TTC549 (cell line): ENCODE results near the gene ZNF492.
"Not testable (repeated sequence)": the region's sequence is repeated elsewhere in the genome, so short reads cannot be mapped to it uniquely, and the experiment has no call there.

Experiments
- FAIRE-seq: peaks from 2 replicates; lab custom pipeline; 2012; peaks lifted over from hg19 to GRCh38; lab: Jason Lieb, UNC

ZNF492 gene

DNA sequence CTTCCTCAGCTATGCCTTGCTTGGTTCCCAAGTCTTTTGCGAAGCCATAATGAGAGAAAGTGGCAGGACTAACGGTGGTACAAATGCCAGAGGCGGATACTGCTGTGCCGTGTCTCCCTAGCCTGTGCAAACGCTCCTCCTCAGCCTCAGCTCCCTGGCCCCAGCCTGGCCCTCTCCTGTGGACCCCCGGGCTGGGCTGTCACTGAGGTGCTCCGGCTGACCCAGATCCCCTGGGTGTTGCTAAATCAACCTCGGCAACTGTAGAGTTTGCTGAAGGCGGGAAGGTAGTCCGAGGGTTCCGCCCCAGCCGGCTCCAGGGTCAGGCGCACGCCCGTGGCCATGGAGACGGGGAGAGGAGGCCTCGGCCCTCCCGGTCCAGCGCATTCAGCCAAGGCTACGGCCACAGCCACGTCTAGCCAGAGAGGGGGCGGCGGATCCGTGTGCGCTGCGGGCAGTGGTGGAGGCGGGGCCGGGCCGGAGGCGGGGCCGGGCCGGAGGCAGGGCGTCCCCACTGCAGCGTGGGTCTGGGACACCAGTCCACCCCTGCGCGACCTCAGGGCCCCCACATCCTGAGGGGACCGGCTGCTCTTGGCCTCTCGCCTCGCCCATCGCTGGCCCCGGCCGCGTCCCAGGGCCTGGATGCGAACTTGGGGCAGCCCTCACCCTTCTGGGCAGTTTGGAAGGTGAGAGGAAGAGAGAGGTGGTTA is 16.4 kb upstream of the ZNF492 start:
- no peak for FAIRE-seq

DNA sequence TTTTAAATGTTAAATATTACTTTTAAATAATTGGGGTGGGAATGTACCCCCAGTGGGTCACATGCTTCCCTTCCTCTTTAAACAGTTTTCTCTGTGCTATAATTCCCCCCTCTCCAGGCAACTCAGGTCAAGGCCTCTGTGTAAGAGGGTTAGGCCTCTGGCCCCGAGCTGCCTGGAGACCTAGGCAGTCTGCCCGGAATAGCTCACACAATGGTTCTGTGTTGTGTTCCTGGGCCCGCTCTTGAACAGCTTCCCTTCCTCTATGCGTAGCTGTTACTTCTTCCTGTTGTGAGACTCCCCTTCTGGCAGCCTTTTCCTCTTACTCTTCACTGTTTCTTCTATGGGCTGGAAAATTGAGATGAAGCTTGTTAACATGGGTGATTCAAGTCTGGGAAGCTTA is 14.8 kb upstream of the ZNF492 start:
- FAIRE-seq = no peak

DNA sequence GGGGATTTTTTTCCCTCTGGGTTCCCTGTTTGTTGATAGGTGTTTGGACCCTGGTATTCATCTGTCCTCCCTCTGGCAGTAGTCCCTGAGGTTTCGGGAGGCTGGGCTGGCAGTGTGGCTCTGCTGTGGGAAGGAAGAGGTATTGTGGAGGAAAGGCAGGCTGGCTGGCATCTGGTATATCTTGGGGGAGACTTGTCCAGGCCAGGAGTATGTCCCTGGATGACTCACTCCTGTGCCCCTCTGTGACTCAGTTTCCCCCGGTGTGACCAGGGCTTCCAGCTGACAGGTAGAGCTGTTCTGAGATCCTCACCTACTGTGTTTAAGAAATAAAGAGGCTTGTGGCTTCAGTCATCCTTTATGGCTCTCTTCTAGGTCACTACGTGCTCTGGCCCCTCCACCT is 14.2 kb upstream of the ZNF492 start:
- no peak for FAIRE-seq

DNA sequence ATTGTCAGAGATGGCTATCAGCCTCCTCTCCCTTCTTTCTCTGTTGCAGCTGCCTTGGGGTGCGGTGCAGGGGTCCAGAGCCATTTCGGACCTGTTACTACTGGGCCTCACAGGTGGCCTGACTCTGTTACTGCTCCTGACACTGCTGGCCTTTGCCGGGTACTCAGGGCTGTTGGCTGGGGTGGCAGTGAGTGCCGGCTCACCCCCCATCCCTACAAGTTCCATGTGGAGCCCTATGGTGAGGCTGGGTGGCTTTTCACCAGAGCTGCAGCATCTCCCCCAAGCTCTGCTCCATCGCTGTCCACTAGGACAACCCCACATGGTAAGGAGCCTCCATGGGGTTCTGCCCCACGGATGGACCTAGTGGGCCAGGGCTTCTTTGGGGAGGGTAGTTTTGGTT is 13.7 kb upstream of the ZNF492 start:
- no peak for FAIRE-seq

DNA sequence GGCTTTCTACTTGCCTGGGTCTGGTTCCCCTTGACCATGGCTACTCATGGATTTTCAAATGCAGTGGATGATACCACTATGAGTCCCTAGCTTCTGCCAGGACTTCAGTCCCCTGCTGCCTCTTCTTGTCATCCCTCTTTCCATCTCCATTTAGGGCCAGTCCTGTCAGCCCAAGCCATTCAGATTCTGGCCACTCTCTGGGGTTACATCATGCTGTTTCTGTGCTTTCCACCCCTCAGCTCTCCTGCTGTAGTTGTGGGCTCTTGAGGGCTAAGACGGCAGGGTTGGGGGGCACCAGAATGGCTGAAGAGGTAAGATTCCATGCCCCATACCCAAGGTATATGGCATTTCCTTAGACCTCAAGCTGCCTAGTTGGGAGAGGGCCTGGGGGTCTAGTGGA is 13.2 kb upstream of the ZNF492 start:
- FAIRE-seq = no peak

DNA sequence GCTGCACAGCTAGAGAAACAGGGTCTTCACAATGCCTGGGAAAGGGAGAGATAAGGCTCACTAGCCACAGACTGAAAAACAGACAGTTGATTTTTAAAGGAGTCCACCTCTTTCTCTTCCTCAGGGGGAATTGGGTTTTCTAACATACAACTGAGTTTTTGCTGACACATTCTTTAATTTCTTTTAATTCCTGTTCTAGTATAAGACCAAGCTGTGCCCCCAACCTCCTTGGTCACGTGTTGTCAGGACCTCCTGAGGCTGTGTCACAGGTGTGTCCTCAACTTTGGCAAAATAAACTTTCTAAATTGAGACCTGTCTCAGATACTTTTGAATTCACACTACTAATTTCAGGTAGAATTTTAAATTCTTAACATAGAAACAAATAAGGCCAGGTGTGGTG is 12.1 kb upstream of the ZNF492 start:
- no peak for FAIRE-seq

DNA sequence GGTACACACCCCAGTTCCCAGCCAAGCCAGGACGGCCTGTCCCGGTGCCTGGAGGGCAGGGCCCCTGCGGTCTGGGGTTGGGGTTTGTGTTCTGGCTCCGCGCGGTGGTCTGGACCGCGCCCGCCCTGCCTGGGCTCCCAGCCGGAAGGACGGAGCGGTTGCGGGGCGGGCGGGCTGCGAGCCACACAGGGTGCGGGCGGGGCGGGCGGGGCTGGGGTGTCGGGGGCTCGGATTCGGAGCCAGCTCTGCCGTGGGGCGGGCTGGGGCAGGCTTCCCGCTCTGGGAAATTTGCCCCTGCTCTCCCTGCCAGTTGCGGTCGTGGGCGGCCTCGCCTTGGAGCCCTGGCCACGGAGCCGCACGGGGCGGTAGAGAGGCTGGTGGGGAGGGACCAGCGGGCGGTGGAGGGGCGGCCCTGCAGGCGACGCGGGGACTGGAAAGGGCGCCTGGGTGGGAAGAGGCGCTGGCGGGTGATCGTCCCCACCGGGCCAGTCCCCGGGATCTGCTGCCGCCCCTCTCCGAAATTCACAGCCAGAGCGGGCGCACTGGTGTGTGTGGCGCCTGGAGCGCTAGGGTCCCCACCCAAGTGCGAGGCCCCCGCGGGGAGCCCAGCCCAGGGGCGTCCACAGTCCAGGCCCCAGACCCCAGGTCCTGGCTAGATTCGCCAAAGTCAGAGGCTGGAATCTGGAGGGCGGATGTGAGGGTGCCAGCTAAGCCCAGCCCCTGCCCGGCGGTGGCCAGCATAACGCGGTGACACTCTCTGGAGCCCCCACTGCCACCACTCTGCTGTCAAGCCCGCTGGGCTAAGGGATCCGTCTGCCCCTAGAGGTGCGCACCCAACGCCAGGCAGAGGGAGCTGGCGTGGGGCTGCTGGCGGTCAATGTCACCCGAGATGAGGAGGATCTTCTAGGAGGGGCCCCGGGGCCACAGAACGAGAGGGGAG is 11.0 kb upstream of the ZNF492 start:
- FAIRE-seq = no peak

DNA sequence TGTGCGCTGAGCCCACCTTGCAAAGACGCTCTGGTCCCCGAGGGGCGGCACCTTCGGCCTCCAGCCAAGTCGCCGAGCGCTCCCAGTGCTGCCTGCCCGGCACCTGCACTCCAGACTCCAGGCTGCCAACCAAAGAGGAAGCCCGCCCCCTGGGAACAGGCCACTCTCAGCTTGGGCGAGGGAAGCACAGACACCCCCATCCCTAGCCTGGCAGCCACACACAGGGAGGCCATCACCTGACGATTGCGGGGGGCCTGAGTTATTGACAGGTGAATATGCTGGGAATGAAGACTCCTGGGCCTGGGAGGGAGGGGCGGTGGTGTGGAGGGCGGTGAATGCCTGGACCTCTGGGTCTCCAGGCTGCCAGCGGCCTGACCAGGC is 10.3 kb upstream of the ZNF492 start:
- no peak for FAIRE-seq

DNA sequence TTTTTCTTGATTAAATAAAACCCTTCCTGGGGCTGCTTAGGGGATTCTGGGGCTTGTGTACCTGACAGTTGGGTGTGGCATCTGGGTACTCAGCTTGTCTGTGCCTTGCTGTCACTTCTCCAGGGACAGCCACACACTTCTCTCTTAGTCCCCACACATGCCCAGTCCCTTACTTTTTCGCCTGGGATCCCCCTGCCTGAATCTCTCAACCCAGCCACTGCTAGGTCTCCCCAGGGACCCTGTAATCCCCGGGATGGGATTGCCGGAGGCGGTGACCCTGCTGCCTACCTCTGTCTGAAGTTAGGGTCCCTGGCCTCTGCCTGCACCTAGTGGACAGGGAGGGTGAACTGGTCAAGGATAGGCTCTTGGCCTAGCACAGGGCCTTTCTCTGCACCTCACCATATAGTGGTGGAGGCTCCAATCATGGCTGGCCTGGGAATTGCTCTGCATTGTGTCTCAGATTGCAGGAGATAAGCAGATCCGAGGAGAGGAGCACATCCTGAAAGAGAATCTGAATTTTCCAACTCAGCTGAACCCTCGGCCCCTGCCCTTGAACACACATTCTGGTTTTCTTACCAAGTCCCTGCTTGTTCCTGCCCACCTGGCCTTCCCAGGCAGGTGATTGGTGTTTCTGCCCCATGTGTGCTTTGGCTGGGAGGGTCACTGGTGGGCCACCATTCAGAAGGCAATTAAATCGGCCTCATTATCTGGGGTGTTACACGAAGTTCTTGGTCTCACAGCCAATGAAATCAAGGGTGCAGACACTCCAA is 8.7 kb upstream of the ZNF492 start:
- no peak for FAIRE-seq

DNA sequence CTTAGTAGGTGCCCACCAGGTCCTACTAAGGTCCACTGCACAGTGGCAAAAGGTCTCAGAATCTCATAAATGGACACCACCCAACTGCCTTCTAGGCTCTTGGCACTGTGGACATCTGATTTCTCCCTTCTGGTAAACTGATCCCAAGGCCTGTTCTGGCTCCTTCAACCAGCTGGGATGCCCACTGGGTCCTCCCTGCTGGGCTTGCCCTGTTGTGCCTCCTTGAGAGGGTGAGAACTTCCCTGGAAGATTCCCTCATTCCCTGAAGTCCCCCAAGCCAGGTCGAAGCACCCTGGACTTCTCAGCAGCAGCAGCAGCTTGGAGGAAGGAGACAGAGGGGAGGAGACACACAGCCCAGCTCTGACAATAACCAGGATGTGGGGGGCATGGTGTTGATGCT is 6.6 kb upstream of the ZNF492 start:
- no peak for FAIRE-seq

DNA sequence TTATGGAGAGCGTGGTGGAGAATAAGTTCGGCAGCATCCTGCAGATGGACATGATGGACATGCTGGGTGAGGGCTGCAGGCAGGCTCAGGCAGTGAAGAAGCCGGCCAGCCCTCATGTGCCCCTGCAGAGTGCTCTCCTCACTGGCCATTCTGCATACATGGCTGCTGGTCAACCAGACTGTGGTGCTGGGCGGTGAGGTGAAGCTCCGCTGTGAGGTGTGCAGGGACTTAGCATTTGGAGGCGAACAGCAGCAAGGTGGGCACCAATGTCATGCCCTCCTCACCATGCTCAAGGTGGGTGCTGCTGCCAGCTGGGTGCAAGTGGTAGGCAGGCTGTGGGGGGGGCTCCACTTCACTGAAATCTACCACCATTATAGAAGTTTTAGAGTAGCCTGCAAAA is 5.7 kb upstream of the ZNF492 start:
- no peak for FAIRE-seq

DNA sequence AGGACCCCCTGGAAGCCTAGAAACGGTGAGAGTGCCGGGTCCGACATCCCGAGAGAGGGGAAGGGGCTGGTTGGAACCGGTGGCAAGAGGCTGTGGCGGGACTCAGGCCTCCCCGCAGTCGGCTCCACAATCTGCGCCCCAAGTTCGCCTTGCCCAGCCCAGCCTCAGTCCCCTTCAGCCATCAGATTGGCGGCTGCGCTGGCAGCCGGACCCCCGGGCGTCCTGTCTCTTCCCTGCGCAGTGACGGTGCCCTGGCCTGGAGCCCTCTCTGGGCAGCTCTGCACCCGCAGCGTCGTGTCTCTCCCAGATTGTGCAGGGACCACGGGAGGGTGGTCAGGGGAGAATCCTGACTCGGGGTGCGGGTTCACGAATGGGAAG is 315 bp downstream of the ZNF492 start:
- no peak for FAIRE-seq

DNA sequence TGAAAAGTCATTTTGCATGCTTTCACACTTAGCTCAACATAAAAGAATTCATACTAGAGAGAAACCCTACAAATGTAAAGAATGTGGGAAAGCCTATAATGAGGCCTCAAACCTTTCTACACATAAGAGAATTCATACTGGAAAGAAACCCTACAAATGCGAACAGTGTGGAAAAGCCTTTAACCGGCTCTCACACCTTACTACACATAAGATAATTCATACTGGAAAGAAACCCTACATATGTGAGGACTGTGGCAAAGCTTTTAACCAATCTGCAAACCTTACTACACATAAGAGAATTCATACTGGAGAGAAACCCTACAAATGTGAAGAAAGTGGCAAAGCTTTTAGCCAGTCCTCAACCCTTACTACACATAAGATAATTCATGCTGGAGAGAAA is 51.4 kb downstream of the ZNF492 start:
- FAIRE-seq = not testable (repeated sequence)

DNA sequence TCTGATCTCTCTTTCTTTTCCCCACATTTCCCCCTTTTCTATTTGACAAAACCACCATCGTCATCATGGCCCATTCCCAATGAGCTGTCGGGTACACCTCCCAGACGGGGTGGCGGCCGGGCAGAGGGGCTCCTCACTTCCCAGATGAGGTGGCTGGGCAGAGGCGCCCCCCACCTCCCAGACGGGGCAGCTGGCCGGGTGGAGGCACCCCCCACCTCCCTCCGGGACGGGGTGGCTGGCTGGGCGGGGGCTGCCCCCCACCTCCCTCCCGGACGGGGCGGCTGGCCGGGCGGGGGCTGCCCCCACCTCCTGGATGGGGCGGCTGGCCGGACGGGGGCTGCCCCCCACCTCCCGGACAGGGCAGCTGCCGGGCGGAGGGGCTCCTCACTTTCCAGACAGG is 68.5 kb downstream of the ZNF492 start:
- not testable (repeated sequence) for FAIRE-seq

DNA sequence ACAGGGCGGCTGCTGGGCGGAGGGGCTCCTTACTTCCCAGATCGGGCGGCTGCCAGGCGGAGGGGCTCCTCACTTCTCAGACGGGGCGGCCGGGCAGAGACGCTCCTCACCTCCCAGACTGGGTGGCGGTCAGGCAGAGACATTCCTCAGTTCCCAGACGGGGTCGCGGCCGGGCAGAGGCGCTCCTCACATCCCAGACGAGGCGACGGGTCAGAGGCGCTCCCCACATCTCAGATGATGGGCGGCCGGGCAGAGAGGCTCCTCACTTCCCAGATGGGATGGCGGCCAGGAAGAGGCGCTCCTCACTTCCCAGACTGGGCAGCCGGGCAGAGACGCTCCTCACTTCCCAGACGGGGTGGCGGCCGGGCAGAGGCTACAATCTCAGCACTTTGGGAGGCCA is 69.0 kb downstream of the ZNF492 start:
- not testable (repeated sequence) for FAIRE-seq

DNA sequence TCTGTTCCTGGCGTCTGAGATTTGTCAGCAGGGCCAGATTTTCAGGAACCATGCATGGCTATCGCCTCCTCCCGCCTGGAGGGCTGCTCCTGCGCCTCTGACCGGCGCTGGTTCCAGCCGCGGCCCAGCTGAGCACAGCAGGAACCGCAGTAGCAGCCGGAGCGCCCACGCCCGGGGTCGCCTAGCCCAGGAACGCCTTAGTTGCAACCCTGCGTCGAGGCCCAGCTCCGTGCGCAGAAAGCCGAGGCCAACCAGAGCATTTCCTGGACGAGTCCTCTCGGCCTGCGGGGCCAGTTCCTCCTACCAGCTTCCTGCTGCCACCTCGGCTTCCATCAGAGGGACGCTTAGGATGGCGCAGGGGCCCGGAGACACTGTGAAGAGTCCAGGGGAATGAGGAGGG is 74.9 kb downstream of the ZNF492 start:
- FAIRE-seq = no peak
